Testis (tissue), 3 donors: Measurements from ENCODE around the gene CHST2. TPM values are rescaled to one million over a fixed set of nuclear protein-coding genes. Genes with fewer than 3 reads are reported as not detected.

Experiments
- DNase-seq: peaks from one replicate; pipeline ENCODE4 v3.0.0-alpha.2; 2019
- H3K27ac ChIP-seq, 2 donors: fragments of 200-600 bp; sonication (generic); one replicate each; pipeline ENCODE4 v1.5.1; 2019
- H3K27me3 ChIP-seq: fragments of 200-600 bp; sonication (generic); one replicate; pipeline ENCODE4 v1.5.1; 2019
- H3K36me3 ChIP-seq: fragments of 200-600 bp; sonication (generic); one replicate; pipeline ENCODE4 v1.5.1; 2017; ENCODE audit warnings: low read depth; ENCODE audit errors: missing control alignments
- H3K4me1 ChIP-seq: fragments of 200-600 bp; sonication (generic); one replicate; pipeline ENCODE4 v1.5.1; 2019
- H3K4me3 ChIP-seq, 2 donors: fragments of 200-600 bp; sonication (generic); one replicate each; pipeline ENCODE4 v1.5.1; 2017 to 2019
- H3K9me3 ChIP-seq: fragments of 200-600 bp; sonication (generic); one replicate; pipeline ENCODE4 v1.5.1; 2017
- POLR2A ChIP-seq: fragments of 450-650 bp; IDR thresholded peaks from one replicate; pipeline ENCODE4 v1.6.1; 2017; ENCODE audit warnings: antibody characterized with exemption, mild to moderate bottlenecking, moderate library complexity
- WGBS, 2 donors: methylation state at CpG; one replicate each; pipeline ENCODE4 v1.1.5; 2018; 5-methylcytosine and 5-hydroxymethylcytosine counted together
- intact Hi-C: fragments of 100-400 bp; cut with DNase I; formaldehyde crosslinking; loops from one replicate; pipeline ENCODE4 v1.15.1; 2023; ENCODE audit warnings: low total_unique reads
- polyA plus RNA-seq: library from polyadenylated mRNA; stranded (reverse); fragments of 350-450 nt; fragmentation: Illumina TruSeq; extraction: RNeasy Lipid Tissue Mini Kit (QIAGEN cat#74804); gene quantifications from one replicate; pipeline ENCODE4 v1.2.3, GENCODE V29; 2014; ENCODE audit warnings: low read depth, low replicate concordance; ENCODE audit not compliant: insufficient read depth
- total RNA-seq, 2 donors: library from RNA; depleted of rRNA; stranded (reverse); fragments of >200 nt; gene quantifications; one replicate each; pipeline ENCODE4 v1.2.3, GENCODE V29; 2016
- TF ChIP-seq, protein P1 (sequence below), 3 experiments: fragments of 450-650 bp in 2 of 3; fragments of 200-600 bp in 1 of 3; sonication (generic) in 1 of 3; IDR thresholded peaks; one replicate each; pipeline ENCODE4 v1.5.1; 2016 to 2019; ENCODE audit warnings: antibody characterized with exemption in 3 of 3, mild to moderate bottlenecking in 2 of 3, moderate library complexity in 1 of 3

Gene CHST2
- total and polyA plus RNA-seq, 3 donors from 2014 or later, result 3.7 to 7.5 (median 6.8) TPM

- no peaks in the 10 kb centered on the region for H3K4me1 ChIP-seq
- WGBS, 2 donors, result 71 to 93% methylated on average over 5 of the region's 5 CpGs
- H3K36me3 ChIP-seq, result no peaks in the 10 kb centered on the region
- TF ChIP-seq, protein P1, sequence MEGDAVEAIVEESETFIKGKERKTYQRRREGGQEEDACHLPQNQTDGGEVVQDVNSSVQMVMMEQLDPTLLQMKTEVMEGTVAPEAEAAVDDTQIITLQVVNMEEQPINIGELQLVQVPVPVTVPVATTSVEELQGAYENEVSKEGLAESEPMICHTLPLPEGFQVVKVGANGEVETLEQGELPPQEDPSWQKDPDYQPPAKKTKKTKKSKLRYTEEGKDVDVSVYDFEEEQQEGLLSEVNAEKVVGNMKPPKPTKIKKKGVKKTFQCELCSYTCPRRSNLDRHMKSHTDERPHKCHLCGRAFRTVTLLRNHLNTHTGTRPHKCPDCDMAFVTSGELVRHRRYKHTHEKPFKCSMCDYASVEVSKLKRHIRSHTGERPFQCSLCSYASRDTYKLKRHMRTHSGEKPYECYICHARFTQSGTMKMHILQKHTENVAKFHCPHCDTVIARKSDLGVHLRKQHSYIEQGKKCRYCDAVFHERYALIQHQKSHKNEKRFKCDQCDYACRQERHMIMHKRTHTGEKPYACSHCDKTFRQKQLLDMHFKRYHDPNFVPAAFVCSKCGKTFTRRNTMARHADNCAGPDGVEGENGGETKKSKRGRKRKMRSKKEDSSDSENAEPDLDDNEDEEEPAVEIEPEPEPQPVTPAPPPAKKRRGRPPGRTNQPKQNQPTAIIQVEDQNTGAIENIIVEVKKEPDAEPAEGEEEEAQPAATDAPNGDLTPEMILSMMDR (IDR thresholded peaks at IDR 0.05), result no peak
- TF ChIP-seq POLR2A, result no peak
- no peak overlapping the region for H3K4me3 ChIP-seq
- no peak overlapping the region for H3K27ac ChIP-seq
- no peaks in the 10 kb centered on the region for H3K27me3 ChIP-seq
- DNase-seq, result no peak
- H3K9me3 ChIP-seq, result no peaks in the 10 kb centered on the region
- intact Hi-C loops, result no loop called here
These were observed 14.4 kb upstream of the CHST2 start for GRCh38 chr3:143105170-143105569.

DNA sequence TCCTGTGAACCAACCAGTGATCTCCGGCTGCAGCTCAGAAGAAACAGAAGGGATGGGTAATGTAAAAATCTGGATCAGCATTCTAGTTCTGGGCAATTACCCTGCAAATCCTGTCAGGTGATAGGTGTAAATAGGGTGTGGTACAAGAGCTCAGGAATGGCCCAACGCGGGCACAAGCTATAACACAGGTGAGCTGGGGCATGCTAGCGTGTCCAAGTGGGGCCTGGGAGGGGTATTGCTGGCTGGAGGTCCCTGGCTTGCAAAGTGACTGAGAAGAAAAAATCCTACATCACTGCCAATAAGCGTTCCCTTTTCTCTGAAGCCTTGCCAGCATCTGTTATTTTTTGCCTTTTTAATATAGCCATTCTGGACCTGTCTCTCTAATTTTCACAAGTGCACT lies 9.7 kb upstream of the CHST2 start:
- Histone ChIP-seq H3K36me3 (no peaks in the 10 kb centered on the region), H3K4me1 (no peaks in the 10 kb centered on the region), H3K27ac (no peak overlapping the region), H3K9me3 (no peaks in the 10 kb centered on the region), H3K4me3 (no peak overlapping the region), H3K27me3 (no peaks in the 10 kb centered on the region)
- TF ChIP-seq, protein P1 (IDR thresholded peaks at IDR 0.05), result no peak
- TF ChIP-seq POLR2A, result no peak
- intact Hi-C loops, result no loop called here
- 82 to 86% methylated on average over 5 of the region's 5 CpGs for WGBS, 2 donors
- DNase-seq, result no peak

- TF ChIP-seq, protein P1 (IDR thresholded peaks at IDR 0.05), result no peak
- no peak for TF ChIP-seq POLR2A
- intact Hi-C loops, result no loop called here
- Histone ChIP-seq H3K36me3 (no peaks in the 10 kb centered on the region), H3K27me3 (no peaks in the 10 kb centered on the region), H3K9me3 (no peaks in the 10 kb centered on the region), H3K4me1 (no peaks in the 10 kb centered on the region), H3K27ac (no peak overlapping the region), H3K4me3 (no peak overlapping the region)
- WGBS, 2 donors, result 80 to 95% methylated on average over 4 to 5 of the region's 5 CpGs
- no peak for DNase-seq
These were observed 9.2 kb upstream of the CHST2 start for GRCh38 chr3:143110371-143110770.

GRCh38 chr3:143118630-143119008 lies 952 bp upstream of the CHST2 start:
- H3K27me3 ChIP-seq, result no peaks in the 10 kb centered on the region
- no peaks in the 10 kb centered on the region for H3K4me1 ChIP-seq
- peak overlapping the region in 1 of 2 donors; percentile 79 for H3K27ac ChIP-seq
- no peaks in the 10 kb centered on the region for H3K9me3 ChIP-seq
- intact Hi-C loops, result no loop called here
- TF ChIP-seq, protein P1 (IDR thresholded peaks at IDR 0.05), result no peak
- TF ChIP-seq POLR2A, result no peak
- no peaks in the 10 kb centered on the region for H3K36me3 ChIP-seq
- peak overlapping the region; percentile 66 to 79 for H3K4me3 ChIP-seq
- WGBS, 2 donors, result 48% methylated on average over 12 to 13 of the region's 13 CpGs
- DNase-seq, result no peak

- TF ChIP-seq POLR2A, result no peak
- TF ChIP-seq, protein P1 (IDR thresholded peaks at IDR 0.05), result no peak
- 0 to 5% methylated on average over 8 to 85 of the region's 85 CpGs for WGBS, 2 donors
- DNase-seq, result no peak
- intact Hi-C loops, result no loop called here
- H3K27me3 ChIP-seq, result no peaks in the 10 kb centered on the region
- H3K4me3 ChIP-seq, result peak overlapping the region; percentile 66 to 79
- H3K4me1 ChIP-seq, result no peaks in the 10 kb centered on the region
- H3K9me3 ChIP-seq, result no peaks in the 10 kb centered on the region
- peak overlapping the region; percentile 30 to 45 for H3K27ac ChIP-seq
- H3K36me3 ChIP-seq, result no peaks in the 10 kb centered on the region
These were observed 574 bp downstream of the CHST2 start for GRCh38 chr3:143119974-143120715.
